ENCODE measurements around the gene SHANK3.
"Not testable (repeated sequence)": the region's sequence is repeated elsewhere in the genome, so short reads cannot be mapped to it uniquely, and the experiment has no call there.

Gene SHANK3

DNA sequence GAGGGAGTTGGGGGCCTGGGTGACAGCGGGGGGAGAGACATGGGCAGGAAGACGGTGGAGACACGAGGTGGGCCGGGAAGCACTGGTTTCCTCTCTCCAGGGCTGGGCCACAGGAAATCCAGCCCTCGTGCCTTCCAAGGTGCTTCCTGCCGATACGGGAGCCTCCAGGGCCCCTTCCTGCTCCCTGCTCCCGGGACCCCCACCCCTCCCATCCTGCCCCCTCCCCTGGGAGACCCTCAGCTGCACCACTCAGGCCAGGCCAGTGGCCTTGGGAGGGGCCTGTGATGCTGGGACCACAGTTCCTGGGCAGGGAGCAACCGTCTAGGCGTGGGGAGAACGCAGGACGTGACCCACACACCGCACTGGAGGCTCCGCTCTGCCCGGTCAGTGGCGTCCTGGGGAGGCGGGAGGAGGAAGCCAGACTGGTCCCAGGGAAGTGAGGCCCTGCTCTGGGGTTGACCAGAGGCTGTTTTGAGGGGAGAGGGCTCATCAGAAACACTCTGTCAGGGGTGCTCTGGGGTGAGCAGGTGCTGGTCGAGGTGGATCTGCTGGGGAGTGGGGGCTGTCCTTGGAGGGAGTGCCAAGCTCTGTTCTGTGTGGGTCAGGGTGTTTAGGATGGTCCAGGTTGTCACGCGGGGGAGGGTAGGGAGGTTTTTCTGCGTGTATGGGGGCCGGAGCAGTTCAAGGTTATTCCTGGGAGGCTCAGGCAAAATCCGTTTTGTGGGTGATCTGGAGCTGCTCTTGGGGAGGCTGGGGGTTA is at the start of gene SHANK3:
Gene SHANK3, plus strand, starts transcription at position 353 of the 760 bp plus-strand sequence.
- no peak for DNase-seq

GRCh38 chr22:50624347-50625130 is 48.1 kb upstream of the SHANK3 start:
- DNase-seq, result no peak

DNA sequence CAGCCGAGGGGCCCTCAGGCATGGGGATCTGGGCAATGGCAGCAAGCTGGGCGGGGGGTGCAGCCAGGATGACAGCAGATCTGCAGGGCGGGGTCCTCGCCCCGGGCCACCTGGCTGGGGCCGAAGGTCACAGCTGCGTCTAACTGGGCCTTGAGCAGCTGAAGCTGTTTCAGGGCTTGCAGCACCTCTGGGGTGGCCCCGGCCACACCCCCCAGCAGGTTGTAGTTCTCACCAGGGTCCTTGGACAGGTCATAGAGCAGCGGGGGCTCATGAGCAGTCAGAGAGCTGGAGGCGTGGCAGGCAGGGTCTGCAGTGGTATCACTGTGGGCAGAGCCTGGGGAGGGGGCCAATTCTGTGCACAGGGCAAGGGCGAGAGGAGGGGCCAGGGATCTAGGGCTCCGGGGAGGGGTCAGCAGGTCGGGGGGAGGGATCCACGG is 47.5 kb upstream of the SHANK3 start:
- no peak for DNase-seq

GRCh38 chr22:50625568-50626313 is 46.9 kb upstream of the SHANK3 start:
- no peak for DNase-seq

GRCh38 chr22:50626314-50626849 is 46.2 kb upstream of the SHANK3 start:
- no peak for DNase-seq

GRCh38 chr22:50626850-50627641 is 45.6 kb upstream of the SHANK3 start:
- no peak for DNase-seq

DNA sequence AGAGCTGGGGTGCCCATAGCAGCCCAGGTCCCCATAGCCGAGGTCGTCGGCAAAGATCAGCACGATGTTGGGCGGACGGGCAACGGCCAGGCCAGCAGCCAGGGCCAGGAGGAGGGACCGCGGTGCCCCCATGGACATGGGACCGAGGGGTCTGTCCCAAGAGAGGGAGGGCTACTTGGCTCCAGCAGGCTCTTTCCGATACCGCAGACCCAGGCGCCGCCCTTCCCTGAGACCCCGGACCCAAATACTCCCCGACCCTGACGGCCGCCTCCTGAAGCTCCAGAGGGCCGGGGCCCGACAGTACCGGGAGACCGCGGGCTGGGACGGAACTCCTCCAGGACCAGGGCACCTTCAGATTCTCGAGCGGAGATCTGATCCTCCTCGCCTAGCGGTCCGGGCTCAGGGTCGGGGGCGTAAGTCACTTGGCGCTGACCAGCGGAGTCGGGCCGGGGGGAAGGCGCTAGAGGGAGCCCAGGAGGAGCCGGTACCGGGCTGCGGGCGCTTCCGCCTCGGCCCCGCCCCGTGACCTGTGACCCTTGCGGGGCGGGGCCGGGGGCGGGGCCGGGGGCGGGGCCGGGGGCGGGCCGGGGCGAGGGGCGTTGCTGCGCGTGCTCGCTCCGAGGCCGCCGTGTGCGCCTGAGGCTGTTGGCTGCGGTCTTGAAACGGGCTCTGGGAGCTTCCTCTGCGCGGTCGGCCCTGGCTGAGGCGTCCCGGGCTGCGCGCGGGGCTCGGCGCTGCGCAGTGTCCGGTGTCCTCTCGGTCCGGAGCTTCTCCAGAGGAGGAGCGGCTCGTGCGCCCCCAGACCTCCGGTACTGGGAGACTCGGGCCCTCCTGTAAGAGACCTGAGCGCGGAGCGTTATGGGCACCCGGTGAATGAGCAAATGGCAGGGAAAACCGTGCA is 44.7 kb upstream of the SHANK3 start, which contains the start of gene ARSA:
Gene ARSA, minus strand, starts transcription at position 511 of the 901 bp plus-strand sequence. Its CDS starts 373 bp downstream, at position 138.
- DNase-seq, result peak; percentile 36

DNA sequence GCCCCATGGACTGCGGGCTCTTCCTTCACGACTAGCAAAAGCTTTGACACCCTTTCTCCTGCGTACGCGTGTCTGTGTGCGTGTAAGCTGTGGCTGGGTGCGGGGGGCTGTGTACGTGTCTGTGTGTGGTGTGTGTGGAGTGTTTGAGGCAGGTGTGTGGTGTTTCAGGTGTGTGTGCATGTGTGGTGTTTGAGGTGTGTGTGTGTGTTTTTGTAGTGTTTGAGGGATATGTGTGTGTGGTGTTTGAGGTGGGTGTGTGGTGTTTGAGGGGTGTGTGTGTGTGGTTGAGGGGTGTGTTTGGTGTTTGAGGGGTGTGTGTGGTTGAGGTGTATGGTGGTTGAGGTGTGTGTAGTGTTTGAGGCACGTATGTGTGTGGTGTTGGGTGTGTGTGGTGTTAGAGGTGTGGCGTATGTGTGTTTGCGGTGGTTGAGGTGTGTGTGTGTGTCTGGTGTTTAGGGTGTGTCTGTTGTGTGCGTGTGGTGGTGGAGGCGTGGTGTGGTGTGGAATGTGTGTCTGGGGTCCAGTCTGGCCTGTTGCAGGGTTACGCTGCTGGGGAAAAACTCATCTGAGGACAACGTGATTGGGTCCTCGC is 44.0 kb upstream of the SHANK3 start:
- no peak for DNase-seq

DNA sequence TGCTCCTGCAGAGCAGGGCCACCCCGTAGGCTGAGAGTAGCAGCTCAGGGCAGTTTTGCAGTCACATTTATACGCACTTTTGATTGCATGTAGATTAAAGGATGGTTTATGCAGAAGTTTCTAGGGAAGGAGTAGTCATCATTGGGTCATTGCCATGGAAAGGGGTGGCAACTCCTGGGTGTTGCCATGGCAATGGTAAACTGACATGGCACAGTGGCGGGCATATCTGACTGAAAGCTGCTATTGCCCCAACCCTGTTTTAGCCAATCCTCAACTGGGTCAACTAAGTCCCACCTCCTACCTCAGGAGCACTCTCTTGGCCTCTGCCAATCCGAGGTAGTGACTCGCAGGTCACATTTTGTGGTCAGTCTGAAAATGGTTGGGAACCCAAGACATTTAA is 42.2 kb upstream of the SHANK3 start:
- no peak for DNase-seq

DNA sequence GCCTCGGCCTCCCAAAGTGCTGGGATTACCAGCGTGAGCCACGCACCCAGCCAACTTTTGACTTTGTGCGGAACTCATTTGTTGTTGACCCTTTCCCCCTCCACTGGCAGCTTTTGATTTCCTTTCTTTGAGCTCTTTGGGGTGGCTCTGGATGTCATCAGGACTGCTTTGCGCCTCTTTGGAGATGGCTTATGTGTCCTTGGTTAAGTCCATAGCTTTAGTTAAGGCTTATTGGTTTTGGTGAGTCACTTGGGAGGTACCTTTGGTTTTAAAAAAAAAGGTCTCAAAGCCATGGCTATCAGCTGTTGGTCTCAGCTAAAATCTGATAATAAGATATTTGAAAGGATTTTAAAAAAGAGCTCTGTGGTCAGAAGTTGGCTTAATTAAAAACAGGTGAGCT is 39.5 kb upstream of the SHANK3 start:
- no peak for DNase-seq

- DNase-seq, result no peak
Measured at GRCh38 chr22:50633771-50634170, 38.9 kb upstream of the SHANK3 start.

DNA sequence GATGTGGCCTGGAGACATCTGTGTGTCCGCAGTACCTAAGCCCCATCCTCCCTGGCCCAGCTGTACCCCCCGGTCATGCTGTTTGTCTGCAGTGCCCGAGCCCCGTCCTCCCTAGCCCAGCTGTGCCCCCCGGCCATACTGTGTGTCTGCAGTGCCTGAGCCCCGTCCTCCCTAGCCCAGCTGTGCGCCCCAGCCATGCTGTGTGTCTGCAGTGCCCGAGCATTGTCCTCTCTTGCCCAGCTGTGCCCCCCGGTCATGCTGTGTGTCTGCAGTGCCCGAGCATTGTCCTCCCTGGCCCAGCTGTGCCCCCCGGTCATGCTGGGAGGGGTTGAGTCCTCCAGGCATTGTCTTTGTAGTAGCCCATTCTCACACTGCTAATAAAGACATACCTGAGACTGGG is 37.0 kb upstream of the SHANK3 start:
- no peak for DNase-seq

- DNase-seq, result not testable (repeated sequence)
Measured at GRCh38 chr22:50640296-50640695, 32.3 kb upstream of the SHANK3 start.

DNA sequence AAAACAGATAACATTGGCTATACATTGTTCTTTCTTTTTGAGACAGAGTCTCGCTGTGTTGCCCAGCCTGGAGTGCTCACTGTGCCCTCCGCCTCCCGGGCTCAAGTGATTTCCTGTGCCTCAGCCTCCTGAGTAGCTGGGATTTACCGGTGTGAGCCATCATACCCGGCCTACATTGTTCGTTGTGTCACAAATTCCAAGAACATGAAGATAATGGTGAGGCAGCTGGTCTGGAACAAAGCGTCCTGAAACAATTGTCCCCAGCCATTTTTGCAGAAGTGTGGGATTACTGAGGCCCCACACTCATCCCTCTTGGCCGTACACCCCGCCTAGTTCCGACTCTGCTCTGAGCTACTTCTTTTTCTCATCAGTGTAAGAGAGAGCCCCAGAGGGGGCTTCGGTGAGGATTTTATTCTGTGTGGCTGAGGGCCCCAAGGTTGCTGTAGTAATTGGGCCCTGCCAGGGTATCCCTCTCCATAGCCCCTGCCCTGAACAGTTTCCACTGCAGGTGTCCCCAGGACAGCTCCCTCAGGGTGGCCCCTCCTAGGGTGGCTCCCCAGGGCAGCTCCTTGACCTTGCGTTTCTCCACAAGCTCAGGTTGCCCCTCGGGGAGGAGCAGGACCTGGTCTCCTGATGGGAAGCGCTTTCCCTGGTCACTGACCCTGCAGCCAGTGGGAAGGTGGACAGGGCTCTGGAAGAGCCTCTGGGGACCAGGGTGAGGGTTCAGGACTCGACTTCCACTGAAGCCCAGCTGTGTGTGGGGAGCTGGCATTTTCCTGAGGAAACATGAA is 31.6 kb upstream of the SHANK3 start:
- no peak for DNase-seq

DNA sequence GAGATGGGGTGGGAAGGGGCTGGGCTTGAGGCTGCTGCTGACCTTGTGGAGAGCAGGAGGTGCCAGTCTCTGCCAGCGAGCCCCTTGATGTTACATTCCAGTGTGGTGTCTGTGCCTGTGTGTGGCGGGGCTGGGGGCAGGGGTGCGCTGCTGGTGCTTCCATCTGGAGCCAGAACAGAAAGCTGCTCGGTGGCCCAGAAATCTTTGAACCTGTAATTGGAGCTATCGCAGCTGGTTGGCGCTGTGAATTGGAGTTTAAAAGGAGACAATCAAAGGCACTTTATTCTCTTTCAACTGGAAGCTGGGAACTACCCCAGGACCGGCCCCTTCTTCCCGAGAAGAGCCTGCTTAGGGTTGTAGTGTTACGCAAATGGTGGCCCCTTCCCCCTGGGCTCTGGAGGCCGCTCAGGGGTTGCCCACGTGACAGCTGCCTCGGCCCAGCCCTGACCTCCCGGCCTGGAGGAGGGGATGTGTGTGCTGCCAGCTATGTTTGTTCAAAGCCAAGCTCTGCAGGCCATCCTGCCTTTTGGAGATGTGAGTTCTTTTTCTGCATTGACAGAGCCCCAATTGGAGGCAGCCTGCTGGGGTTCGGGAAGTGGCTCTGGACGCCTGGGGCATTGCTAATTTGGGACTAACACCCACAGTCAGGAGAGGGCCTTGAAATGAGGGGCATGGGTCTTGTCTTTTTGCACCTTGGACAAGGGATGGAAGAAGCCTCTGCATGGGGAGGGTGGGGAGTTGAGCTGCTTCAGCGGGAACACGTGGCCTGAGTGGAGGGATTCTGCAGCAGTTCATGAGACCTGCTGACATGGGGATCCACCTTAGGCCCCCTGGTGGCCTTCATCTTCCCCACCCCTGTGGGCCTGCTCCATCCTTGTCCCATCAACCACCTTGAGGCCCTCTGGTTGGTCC is 30.7 kb upstream of the SHANK3 start:
- no peak for DNase-seq

- not testable (repeated sequence) for DNase-seq
Measured at GRCh38 chr22:50643021-50643820, 29.4 kb upstream of the SHANK3 start.

DNA sequence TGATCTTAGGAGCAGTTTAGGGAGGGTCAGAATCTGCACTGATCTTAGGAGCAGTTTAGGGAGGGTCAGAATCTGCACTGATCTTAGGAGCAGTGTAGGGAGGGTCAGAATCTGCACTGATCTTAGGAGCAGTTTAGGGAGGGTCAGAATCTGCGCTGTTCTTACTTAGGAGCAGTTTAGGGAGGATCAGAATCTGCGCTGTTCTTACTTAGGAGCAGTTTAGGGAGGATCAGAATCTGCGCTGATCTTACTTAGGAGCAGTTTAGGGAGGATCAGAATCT is 28.9 kb upstream of the SHANK3 start:
- not testable (repeated sequence) for DNase-seq

GRCh38 chr22:50653256-50653655 is 19.4 kb upstream of the SHANK3 start:
- DNase-seq, result no peak
